ENCODE data around the gene PIK3R2. TPM values are rescaled to one million over a fixed set of nuclear protein-coding genes. Genes with fewer than 3 reads are reported as not detected.

Gene PIK3R2
- total and polyA plus RNA-seq, 4 donors = 1.8 to 21.8 (median 9.6) TPM

GRCh38 chr19:18120127-18120526 lies 32.8 kb upstream of the PIK3R2 start:
- Histone ChIP-seq H3K36me3 (ENCODE audit: control insufficient read depth in 1 of 2, insufficient read depth in 2 of 2, low read length in 1 of 2) (peaks cover 0 to 1% of the 10 kb centered on the region in 2 donors), H3K4me3 (ENCODE audit: low read length in 2 of 2) (no peak overlapping the region), H3K27ac (ENCODE audit: low read depth in 1 of 2, low read length in 2 of 2) (no peak overlapping the region), H3K27me3 (ENCODE audit: control insufficient read depth in 1 of 2, insufficient read depth in 2 of 2, low read length in 1 of 2) (no peaks in the 10 kb centered on the region), H3K9me3 (ENCODE audit: control insufficient read depth, low read length) (no peaks in the 10 kb centered on the region), H3K4me1 (ENCODE audit: control insufficient read depth in 1 of 2, insufficient read depth in 2 of 2, low read length in 2 of 2) (no peaks in the 10 kb centered on the region)
- DNase-seq (no peak), ATAC-seq (ENCODE audit: low FRiP score) (no peak)
- intact Hi-C loops (cut with DNase I) = no loop called here
- 53 to 89% methylated on average over 1 of the region's 1 CpG for WGBS, 2 donors

GRCh38 chr19:18121166-18121565 lies 31.8 kb upstream of the PIK3R2 start:
- 92 to 95% methylated on average over 5 of the region's 5 CpGs for WGBS, 2 donors
- Histone ChIP-seq H3K27me3 (ENCODE audit: control insufficient read depth in 1 of 2, insufficient read depth in 2 of 2, low read length in 1 of 2) (no peaks in the 10 kb centered on the region), H3K4me1 (ENCODE audit: control insufficient read depth in 1 of 2, insufficient read depth in 2 of 2, low read length in 2 of 2) (no peaks in the 10 kb centered on the region), H3K9me3 (ENCODE audit: control insufficient read depth, low read length) (no peaks in the 10 kb centered on the region), H3K27ac (ENCODE audit: low read depth in 1 of 2, low read length in 2 of 2) (no peak overlapping the region), H3K36me3 (ENCODE audit: control insufficient read depth in 1 of 2, insufficient read depth in 2 of 2, low read length in 1 of 2) (peaks cover 0 to 1% of the 10 kb centered on the region in 2 donors), H3K4me3 (ENCODE audit: low read length in 2 of 2) (no peak overlapping the region)
- DNase-seq = no peak
- intact Hi-C loops (cut with DNase I) = no loop called here
- ATAC-seq (ENCODE audit: low FRiP score) = no peak

GRCh38 chr19:18122424-18122823 lies 30.5 kb upstream of the PIK3R2 start:
- H3K9me3 ChIP-seq (ENCODE audit: control insufficient read depth, low read length) = no peaks in the 10 kb centered on the region
- H3K4me1 ChIP-seq (ENCODE audit: control insufficient read depth in 1 of 2, insufficient read depth in 2 of 2, low read length in 2 of 2) = no peaks in the 10 kb centered on the region
- DNase-seq (no peak), ATAC-seq (ENCODE audit: low FRiP score) (no peak)
- peaks cover 0 to 1% of the 10 kb centered on the region in 2 donors for H3K36me3 ChIP-seq (ENCODE audit: control insufficient read depth in 1 of 2, insufficient read depth in 2 of 2, low read length in 1 of 2)
- H3K27me3 ChIP-seq (ENCODE audit: control insufficient read depth in 1 of 2, insufficient read depth in 2 of 2, low read length in 1 of 2) = no peaks in the 10 kb centered on the region
- 92 to 97% methylated on average over 7 of the region's 7 CpGs for WGBS, 2 donors
- intact Hi-C loops (cut with DNase I) = no loop called here
- no peak overlapping the region for H3K27ac ChIP-seq (ENCODE audit: low read depth in 1 of 2, low read length in 2 of 2)
- H3K4me3 ChIP-seq (ENCODE audit: low read length in 2 of 2) = no peak overlapping the region

- Histone ChIP-seq H3K4me3 (ENCODE audit: low read length in 2 of 2) (no peak overlapping the region), H3K36me3 (ENCODE audit: control insufficient read depth in 1 of 2, insufficient read depth in 2 of 2, low read length in 1 of 2) (peaks cover 0 to 1% of the 10 kb centered on the region in 2 donors), H3K27ac (ENCODE audit: low read depth in 1 of 2, low read length in 2 of 2) (no peak overlapping the region), H3K27me3 (ENCODE audit: control insufficient read depth in 1 of 2, insufficient read depth in 2 of 2, low read length in 1 of 2) (no peaks in the 10 kb centered on the region), H3K9me3 (ENCODE audit: control insufficient read depth, low read length) (no peaks in the 10 kb centered on the region), H3K4me1 (ENCODE audit: control insufficient read depth in 1 of 2, insufficient read depth in 2 of 2, low read length in 2 of 2) (no peaks in the 10 kb centered on the region)
- intact Hi-C loops (cut with DNase I) = no loop called here
- no peak for ATAC-seq (ENCODE audit: low FRiP score)
- DNase-seq = no peak
- 90% methylated on average over 27 of the region's 27 CpGs for WGBS, 2 donors
Observed at GRCh38 chr19:18122860-18123795, 29.8 kb upstream of the PIK3R2 start.

GRCh38 chr19:18123819-18124218 lies 29.1 kb upstream of the PIK3R2 start:
- 93 to 94% methylated on average over 26 of the region's 26 CpGs for WGBS, 2 donors
- H3K27ac ChIP-seq (ENCODE audit: low read depth in 1 of 2, low read length in 2 of 2) = no peak overlapping the region
- H3K4me1 ChIP-seq (ENCODE audit: control insufficient read depth in 1 of 2, insufficient read depth in 2 of 2, low read length in 2 of 2) = no peaks in the 10 kb centered on the region
- peaks cover 0 to 1% of the 10 kb centered on the region in 2 donors for H3K36me3 ChIP-seq (ENCODE audit: control insufficient read depth in 1 of 2, insufficient read depth in 2 of 2, low read length in 1 of 2)
- intact Hi-C loops (cut with DNase I) = no loop called here
- H3K4me3 ChIP-seq (ENCODE audit: low read length in 2 of 2) = no peak overlapping the region
- ATAC-seq (ENCODE audit: low FRiP score) (no peak), DNase-seq (no peak)
- no peaks in the 10 kb centered on the region for H3K27me3 ChIP-seq (ENCODE audit: control insufficient read depth in 1 of 2, insufficient read depth in 2 of 2, low read length in 1 of 2)
- H3K9me3 ChIP-seq (ENCODE audit: control insufficient read depth, low read length) = no peaks in the 10 kb centered on the region

- Histone ChIP-seq H3K9me3 (ENCODE audit: control insufficient read depth, low read length) (no peaks in the 10 kb centered on the region), H3K27me3 (ENCODE audit: control insufficient read depth in 1 of 2, insufficient read depth in 2 of 2, low read length in 1 of 2) (no peaks in the 10 kb centered on the region), H3K27ac (ENCODE audit: low read depth in 1 of 2, low read length in 2 of 2) (no peak overlapping the region), H3K4me1 (ENCODE audit: control insufficient read depth in 1 of 2, insufficient read depth in 2 of 2, low read length in 2 of 2) (no peaks in the 10 kb centered on the region), H3K36me3 (ENCODE audit: control insufficient read depth in 1 of 2, insufficient read depth in 2 of 2, low read length in 1 of 2) (peaks cover 0 to 1% of the 10 kb centered on the region in 2 donors), H3K4me3 (ENCODE audit: low read length in 2 of 2) (no peak overlapping the region)
- 73 to 77% methylated on average over 2 of the region's 2 CpGs for WGBS, 2 donors
- DNase-seq (no peak), ATAC-seq (ENCODE audit: low FRiP score) (no peak)
- intact Hi-C loops (cut with DNase I) = no loop called here
Observed at GRCh38 chr19:18126097-18126496, 26.9 kb upstream of the PIK3R2 start.

- 80 to 81% methylated on average over 3 of the region's 3 CpGs for WGBS, 2 donors
- ATAC-seq (ENCODE audit: low FRiP score) = no peak
- DNase-seq = no peak
- Histone ChIP-seq H3K27ac (ENCODE audit: low read depth in 1 of 2, low read length in 2 of 2) (no peak overlapping the region), H3K4me1 (ENCODE audit: control insufficient read depth in 1 of 2, insufficient read depth in 2 of 2, low read length in 2 of 2) (no peaks in the 10 kb centered on the region), H3K9me3 (ENCODE audit: control insufficient read depth, low read length) (no peaks in the 10 kb centered on the region), H3K27me3 (ENCODE audit: control insufficient read depth in 1 of 2, insufficient read depth in 2 of 2, low read length in 1 of 2) (no peaks in the 10 kb centered on the region), H3K4me3 (ENCODE audit: low read length in 2 of 2) (no peak overlapping the region), H3K36me3 (ENCODE audit: control insufficient read depth in 1 of 2, insufficient read depth in 2 of 2, low read length in 1 of 2) (peaks cover 0 to 2% of the 10 kb centered on the region in 2 donors)
- intact Hi-C loops (cut with DNase I) = no loop called here
Observed at GRCh38 chr19:18128044-18128443, 24.9 kb upstream of the PIK3R2 start.

- Histone ChIP-seq H3K27me3 (ENCODE audit: control insufficient read depth in 1 of 2, insufficient read depth in 2 of 2, low read length in 1 of 2) (no peaks in the 10 kb centered on the region), H3K36me3 (ENCODE audit: control insufficient read depth in 1 of 2, insufficient read depth in 2 of 2, low read length in 1 of 2) (peaks cover 0 to 2% of the 10 kb centered on the region in 2 donors), H3K9me3 (ENCODE audit: control insufficient read depth, low read length) (no peaks in the 10 kb centered on the region), H3K27ac (ENCODE audit: low read depth in 1 of 2, low read length in 2 of 2) (no peak overlapping the region), H3K4me1 (ENCODE audit: control insufficient read depth in 1 of 2, insufficient read depth in 2 of 2, low read length in 2 of 2) (no peaks in the 10 kb centered on the region), H3K4me3 (ENCODE audit: low read length in 2 of 2) (no peak overlapping the region)
- DNase-seq (no peak), ATAC-seq (ENCODE audit: low FRiP score) (no peak)
- WGBS, 2 donors = 92 to 94% methylated on average over 12 of the region's 12 CpGs
- intact Hi-C loops (cut with DNase I) = no loop called here
Observed at GRCh38 chr19:18128805-18129204, 24.2 kb upstream of the PIK3R2 start.

Data from aorta (tissue), 5 donors.